Upper lobe of left lung (tissue), 6 donors: ENCODE data around the gene CYB561. TPM values are rescaled to one million over a fixed set of nuclear protein-coding genes. Genes with fewer than 3 reads are reported as not detected.

Source experiments
- ATAC-seq, 2 donors: fragments of 200-7000 bp; cut with Tn5 transposase; one replicate each; pipeline ENCODE4 v1.9.1; 2022; ENCODE audit warnings: mild to moderate bottlenecking in 2 of 2, moderate library complexity in 2 of 2; ENCODE audit not compliant: low FRiP score in 2 of 2
- DNase-seq, 2 donors: peaks; one replicate each; pipeline ENCODE4 v3.0.0-alpha.2; 2019 to 2020
- H3K27ac ChIP-seq, 4 donors: fragments of 200-600 bp; sonication (generic); one replicate each; pipeline ENCODE4 v1.5.1; 2016 to 2019
- H3K27me3 ChIP-seq, 4 donors: fragments of 200-600 bp; sonication (generic); one replicate each; pipeline ENCODE4 v1.5.1; 2017 to 2019
- H3K36me3 ChIP-seq, 4 donors: fragments of 200-600 bp; sonication (generic); one replicate each; pipeline ENCODE4 v1.5.1; 2016 to 2019
- H3K4me1 ChIP-seq, 4 donors: fragments of 200-600 bp; sonication (generic); one replicate each; pipeline ENCODE4 v1.5.1; 2018 to 2019
- H3K4me3 ChIP-seq, 4 donors: fragments of 200-600 bp; sonication (generic); one replicate each; pipeline ENCODE4 v1.5.1; 2017 to 2019; ENCODE audit warnings: mild to moderate bottlenecking in 2 of 4, moderate library complexity in 1 of 4
- H3K9me3 ChIP-seq, 4 donors: fragments of 200-600 bp; sonication (generic); one replicate each; pipeline ENCODE4 v1.5.1; 2018 to 2019
- CTCF ChIP-seq, 6 experiments: fragments of 450-650 bp in 4 of 6; fragments of 200-600 bp in 2 of 6; sonication (generic) in 2 of 6; IDR thresholded peaks; one replicate each; pipeline ENCODE4 v1.5.1; 2016 to 2019; ENCODE audit warnings: antibody characterized with exemption in 6 of 6
- EP300 ChIP-seq, 4 donors: sonication (generic); formaldehyde crosslinking; IDR thresholded peaks; one replicate each; pipeline ENCODE4 v1.5.1; 2017; ENCODE audit warnings: antibody characterized with exemption in 4 of 4, control low read depth in 2 of 4
- POLR2A ChIP-seq, 4 donors: fragments of 450-650 bp; IDR thresholded peaks; one replicate each; pipeline ENCODE4 v1.5.1; 2016 to 2017; ENCODE audit warnings: antibody characterized with exemption in 4 of 4, mild to moderate bottlenecking in 2 of 4
- POLR2AphosphoS5 ChIP-seq, 2 donors: sonication (generic); formaldehyde crosslinking; IDR thresholded peaks; one replicate each; pipeline ENCODE4 v1.5.1; 2017; ENCODE audit warnings: antibody characterized with exemption in 2 of 2
- WGBS, 2 donors: methylation state at CpG; one replicate each; pipeline ENCODE4 v1.1.5; 2017 to 2018; 5-methylcytosine and 5-hydroxymethylcytosine counted together
- total RNA-seq, 6 donors: library from RNA; depleted of rRNA in 4 of 6; stranded (reverse); fragments of >200 nt in 4 of 6; gene quantifications; one replicate each; pipeline versions ENCODE4 v1.1.0 to v1.2.1, GENCODE V29; 2016 to 2021
- donor health status: DM: no; HTN: no; CAD: no; lungs with moderate emphysema.
- donor health status: DM: no; HTN: yes; CAD: no; lungs with severe emphysema.

The CYB561 gene
- total RNA-seq, 6 donors from 2014 or later: 53.7 to 124 (median 64.4) TPM

- no peaks in the 10 kb centered on the region for H3K36me3 ChIP-seq
- TF ChIP-seq POLR2A (IDR thresholded peaks at IDR 0.05) (no peak), POLR2AphosphoS5 (IDR thresholded peaks at IDR 0.05) (no peak), CTCF (IDR thresholded peaks at IDR 0.05) (no peak), EP300 (IDR thresholded peaks at IDR 0.05) (no peak)
- H3K4me1 ChIP-seq: peaks cover 62 to 92% (median 67%) of the 10 kb centered on the region in 4 donors
- DNase-seq: no peak
- H3K27me3 ChIP-seq: no peaks in the 10 kb centered on the region
- 87 to 91% methylated on average over 4 to 6 of the region's 6 CpGs for WGBS, 2 donors
- ATAC-seq: no peak
- H3K9me3 ChIP-seq: no peaks in the 10 kb centered on the region
- H3K27ac ChIP-seq: peak overlapping the region in 3 of 4 donors; percentile 69 to 97 (median 88)
- no peak overlapping the region for H3K4me3 ChIP-seq
These were observed 3.1 kb downstream of the CYB561 start for GRCh38 chr17:63443053-63443452.

GRCh38 chr17:63442549-63443035 lies 3.5 kb downstream of the CYB561 start:
- DNase-seq: no peak
- Histone ChIP-seq H3K36me3 (no peaks in the 10 kb centered on the region), H3K4me1 (peaks cover 60 to 92% (median 66%) of the 10 kb centered on the region in 4 donors), H3K9me3 (no peaks in the 10 kb centered on the region), H3K27me3 (no peaks in the 10 kb centered on the region), H3K27ac (peak overlapping the region; percentile 43 to 97 (median 78)), H3K4me3 (no peak overlapping the region)
- 85 to 86% methylated on average over 10 to 11 of the region's 11 CpGs for WGBS, 2 donors
- TF ChIP-seq CTCF (IDR thresholded peaks at IDR 0.05) (no peak), EP300 (IDR thresholded peaks at IDR 0.05) (no peak), POLR2AphosphoS5 (IDR thresholded peaks at IDR 0.05) (no peak), POLR2A (IDR thresholded peaks at IDR 0.05) (no peak)
- ATAC-seq: no peak

GRCh38 chr17:63442074-63442473 lies 4.0 kb downstream of the CYB561 start:
- 75 to 79% methylated on average over 8 of the region's 8 CpGs for WGBS, 2 donors
- Histone ChIP-seq H3K9me3 (no peaks in the 10 kb centered on the region), H3K36me3 (no peaks in the 10 kb centered on the region), H3K27me3 (no peaks in the 10 kb centered on the region), H3K4me3 (no peak overlapping the region), H3K4me1 (peaks cover 55 to 92% (median 62%) of the 10 kb centered on the region in 4 donors), H3K27ac (peak overlapping the region; percentile 43 to 97 (median 78))
- ATAC-seq (no peak), DNase-seq (no peak)
- no peak for TF ChIP-seq CTCF (IDR thresholded peaks at IDR 0.05)
- TF ChIP-seq EP300 (IDR thresholded peaks at IDR 0.05): no peak
- no peak for TF ChIP-seq POLR2AphosphoS5 (IDR thresholded peaks at IDR 0.05)
- TF ChIP-seq POLR2A (IDR thresholded peaks at IDR 0.05): no peak

- Histone ChIP-seq H3K36me3 (no peaks in the 10 kb centered on the region), H3K27ac (peak overlapping the region; percentile 63 to 97 (median 78)), H3K4me3 (no peak overlapping the region), H3K4me1 (peaks cover 52 to 92% (median 61%) of the 10 kb centered on the region in 4 donors), H3K9me3 (no peaks in the 10 kb centered on the region), H3K27me3 (no peaks in the 10 kb centered on the region)
- DNase-seq (no peak), ATAC-seq (no peak)
- WGBS, 2 donors: 69 to 88% methylated on average over 9 to 12 of the region's 13 CpGs
- TF ChIP-seq EP300 (IDR thresholded peaks at IDR 0.05) (peak in 1 of 4 donors; percentile 68), POLR2A (IDR thresholded peaks at IDR 0.05) (no peak), CTCF (IDR thresholded peaks at IDR 0.05) (no peak), POLR2AphosphoS5 (IDR thresholded peaks at IDR 0.05) (peak in 1 of 2 donors; percentile 52)
These were observed 4.5 kb downstream of the CYB561 start for GRCh38 chr17:63441654-63442053.

- TF ChIP-seq CTCF (IDR thresholded peaks at IDR 0.05) (no peak), POLR2A (IDR thresholded peaks at IDR 0.05) (no peak), POLR2AphosphoS5 (IDR thresholded peaks at IDR 0.05) (no peak), EP300 (IDR thresholded peaks at IDR 0.05) (no peak)
- Histone ChIP-seq H3K4me3 (no peak overlapping the region), H3K27ac (peak overlapping the region; percentile 63 to 97 (median 78)), H3K4me1 (peaks cover 53 to 92% (median 66%) of the 10 kb centered on the region in 4 donors), H3K9me3 (no peaks in the 10 kb centered on the region), H3K27me3 (no peaks in the 10 kb centered on the region), H3K36me3 (no peaks in the 10 kb centered on the region)
- DNase-seq (no peak), ATAC-seq (no peak)
- 58 to 79% methylated on average over 14 to 16 of the region's 16 CpGs for WGBS, 2 donors
These were observed 5.3 kb downstream of the CYB561 start for GRCh38 chr17:63440770-63441335.
